PFSK-1 (cell line): ENCODE measurements around the gene PPP1R9A.

Experiments used
- FOXP2 ChIP-seq: optimal IDR thresholded peaks from 2 replicates; pipeline ENCODE3; 2011; ENCODE audit warnings: borderline replicate concordance, control low read depth, inconsistent platforms; ENCODE audit not compliant: insufficient read depth; ENCODE audit errors: extremely low read length, extremely low read depth
- POLR2AphosphoS5 ChIP-seq: IDR thresholded peaks from 2 replicates; pipeline ENCODE4 v1.6.1; 2012; ENCODE audit warnings: low read depth, mild to moderate bottlenecking, control low read depth, low read length, moderate library complexity
- SIN3A ChIP-seq: IDR thresholded peaks from 2 replicates; pipeline ENCODE4 v1.6.1; 2012; ENCODE audit warnings: mild to moderate bottlenecking, low read length, moderate library complexity, borderline replicate concordance; ENCODE audit not compliant: insufficient read depth
- TAF1 ChIP-seq: IDR thresholded peaks from 2 replicates; pipeline ENCODE4 v1.6.1; 2012; ENCODE audit warnings: low read length, control low read depth, borderline replicate concordance; ENCODE audit not compliant: insufficient read depth
- TF ChIP-seq, protein P1 (sequence below), 2 experiments: IDR thresholded peaks; 2 replicates each; pipeline versions ENCODE4 v1.6.1 to v1.8.0; 2011 to 2012; ENCODE audit warnings: low read depth in 2 of 2, low read length in 2 of 2, control low read depth in 1 of 2, inconsistent platforms in 1 of 2, mild to moderate bottlenecking in 1 of 2, moderate library complexity in 1 of 2; ENCODE audit not compliant: insufficient read depth in 1 of 2

The PPP1R9A gene

DNA sequence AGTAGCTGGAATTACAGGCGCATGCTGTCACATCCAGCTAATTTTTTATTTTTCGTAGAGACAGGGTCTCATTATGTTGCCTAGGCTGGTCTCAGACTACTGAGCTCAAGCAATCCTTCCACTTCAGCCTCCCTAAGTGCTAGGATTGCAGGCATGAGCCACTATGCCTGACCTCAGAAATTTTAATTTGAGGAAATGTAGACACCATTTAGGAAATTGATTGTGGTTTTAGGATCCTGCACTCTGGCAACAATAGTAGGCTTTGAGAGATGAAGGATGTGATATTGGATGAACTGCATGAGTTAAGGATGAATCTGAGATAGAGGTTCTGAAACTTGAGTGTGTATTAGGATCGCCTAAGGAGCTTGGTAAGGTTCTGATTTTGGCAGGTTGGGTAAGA is 66.5 kb downstream of the PPP1R9A start:
- TF ChIP-seq SIN3A = no peak
- TF ChIP-seq, protein P1, sequence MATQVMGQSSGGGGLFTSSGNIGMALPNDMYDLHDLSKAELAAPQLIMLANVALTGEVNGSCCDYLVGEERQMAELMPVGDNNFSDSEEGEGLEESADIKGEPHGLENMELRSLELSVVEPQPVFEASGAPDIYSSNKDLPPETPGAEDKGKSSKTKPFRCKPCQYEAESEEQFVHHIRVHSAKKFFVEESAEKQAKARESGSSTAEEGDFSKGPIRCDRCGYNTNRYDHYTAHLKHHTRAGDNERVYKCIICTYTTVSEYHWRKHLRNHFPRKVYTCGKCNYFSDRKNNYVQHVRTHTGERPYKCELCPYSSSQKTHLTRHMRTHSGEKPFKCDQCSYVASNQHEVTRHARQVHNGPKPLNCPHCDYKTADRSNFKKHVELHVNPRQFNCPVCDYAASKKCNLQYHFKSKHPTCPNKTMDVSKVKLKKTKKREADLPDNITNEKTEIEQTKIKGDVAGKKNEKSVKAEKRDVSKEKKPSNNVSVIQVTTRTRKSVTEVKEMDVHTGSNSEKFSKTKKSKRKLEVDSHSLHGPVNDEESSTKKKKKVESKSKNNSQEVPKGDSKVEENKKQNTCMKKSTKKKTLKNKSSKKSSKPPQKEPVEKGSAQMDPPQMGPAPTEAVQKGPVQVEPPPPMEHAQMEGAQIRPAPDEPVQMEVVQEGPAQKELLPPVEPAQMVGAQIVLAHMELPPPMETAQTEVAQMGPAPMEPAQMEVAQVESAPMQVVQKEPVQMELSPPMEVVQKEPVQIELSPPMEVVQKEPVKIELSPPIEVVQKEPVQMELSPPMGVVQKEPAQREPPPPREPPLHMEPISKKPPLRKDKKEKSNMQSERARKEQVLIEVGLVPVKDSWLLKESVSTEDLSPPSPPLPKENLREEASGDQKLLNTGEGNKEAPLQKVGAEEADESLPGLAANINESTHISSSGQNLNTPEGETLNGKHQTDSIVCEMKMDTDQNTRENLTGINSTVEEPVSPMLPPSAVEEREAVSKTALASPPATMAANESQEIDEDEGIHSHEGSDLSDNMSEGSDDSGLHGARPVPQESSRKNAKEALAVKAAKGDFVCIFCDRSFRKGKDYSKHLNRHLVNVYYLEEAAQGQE (IDR thresholded peaks at IDR 0.05; ENCODE audit: insufficient read depth in 1 of 2, low read depth in 2 of 2, low read length in 2 of 2) = no peak
- no peak for TF ChIP-seq TAF1
- no peak for TF ChIP-seq FOXP2
- TF ChIP-seq POLR2AphosphoS5 = no peak

DNA sequence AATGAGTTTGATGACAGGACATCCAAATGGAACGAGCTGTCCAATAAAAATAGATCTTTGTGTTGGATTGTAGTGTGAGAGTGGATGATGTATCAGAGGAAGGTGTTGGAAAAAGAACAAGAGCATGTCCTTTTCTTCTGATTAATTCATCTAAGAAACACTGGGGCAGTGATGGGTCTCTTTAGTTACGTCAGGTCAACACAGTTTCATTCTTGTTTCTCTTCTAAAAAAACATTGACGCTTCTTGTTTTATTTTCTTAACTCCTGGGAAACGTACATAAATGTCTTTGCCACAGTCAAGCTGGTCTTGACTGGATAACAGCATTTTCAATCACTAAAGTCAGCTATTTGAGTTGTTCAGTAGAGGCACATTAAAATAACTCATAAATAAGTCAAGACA is 67.0 kb downstream of the PPP1R9A start:
- TF ChIP-seq POLR2AphosphoS5 (no peak), SIN3A (no peak), FOXP2 (no peak), TAF1 (no peak)
- TF ChIP-seq, protein P1 (IDR thresholded peaks at IDR 0.05; ENCODE audit: insufficient read depth in 1 of 2, low read depth in 2 of 2, low read length in 2 of 2) = no peak

DNA sequence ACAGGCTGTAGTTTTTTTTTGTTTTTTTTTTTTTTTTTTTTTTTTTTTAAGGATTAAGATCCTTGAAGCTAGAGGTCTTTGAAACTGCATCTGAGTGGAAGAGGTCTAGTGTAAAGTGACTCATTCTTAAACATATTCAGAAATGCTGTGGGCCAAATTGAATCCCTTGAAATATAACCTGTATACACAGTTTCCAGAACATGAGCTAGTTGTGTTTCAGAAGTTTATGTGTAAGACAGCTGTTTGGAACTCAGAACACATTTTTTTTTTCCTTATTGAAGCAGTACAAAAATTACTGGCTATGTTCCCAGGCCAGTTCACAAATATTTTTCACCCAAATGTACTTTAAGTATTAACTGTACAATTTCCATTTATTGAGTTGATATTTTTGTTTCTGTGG is 67.9 kb downstream of the PPP1R9A start:
- TF ChIP-seq, protein P1 (IDR thresholded peaks at IDR 0.05; ENCODE audit: insufficient read depth in 1 of 2, low read depth in 2 of 2, low read length in 2 of 2) = no peak
- TF ChIP-seq FOXP2 (no peak), POLR2AphosphoS5 (no peak), SIN3A (no peak), TAF1 (no peak)

DNA sequence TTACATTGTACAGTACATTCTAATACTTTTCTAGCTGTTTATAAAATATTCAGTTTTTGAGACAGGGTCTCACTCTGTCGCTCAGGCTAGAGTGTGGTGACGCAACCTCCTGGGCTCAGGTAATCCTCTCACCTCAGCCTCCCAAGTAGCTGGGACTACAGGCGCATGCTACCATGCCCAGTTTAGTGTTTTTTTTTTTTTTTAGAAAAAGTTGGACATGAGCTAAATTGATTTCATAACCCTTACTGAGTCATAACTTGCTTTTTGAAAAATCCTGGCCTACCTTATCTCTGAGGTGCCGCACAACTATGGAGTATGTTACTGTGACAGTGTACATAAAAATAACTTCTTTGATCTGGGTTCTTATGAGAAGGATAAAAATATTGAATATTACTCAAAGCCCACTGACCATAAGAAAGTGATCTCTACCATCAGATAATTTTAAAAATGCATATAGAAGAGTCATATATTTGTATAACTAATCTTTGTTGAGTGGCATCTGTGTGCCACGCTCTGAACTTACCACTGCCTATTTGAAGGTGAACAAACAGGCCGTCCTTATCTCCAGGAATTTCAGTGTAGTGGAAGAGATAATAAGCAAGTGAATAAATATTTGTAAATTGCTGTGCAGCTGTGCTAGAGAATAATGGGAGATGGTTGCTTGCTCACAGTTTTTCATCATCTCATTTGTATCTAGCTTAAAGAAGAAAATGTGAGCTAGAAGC is 73.2 kb downstream of the PPP1R9A start:
- TF ChIP-seq FOXP2 (no peak), SIN3A (no peak), TAF1 (no peak), POLR2AphosphoS5 (no peak)
- TF ChIP-seq, protein P1 (IDR thresholded peaks at IDR 0.05; ENCODE audit: insufficient read depth in 1 of 2, low read depth in 2 of 2, low read length in 2 of 2) = no peak
